ENCODE results near the gene SLC10A6.

The SLC10A6 gene

GRCh38 chr4:86831262-86832130 is 17.7 kb downstream of the SLC10A6 start:
- Histone ChIP-seq H3K9me2 (replicated peaks; ENCODE audit: insufficient read depth, low read length) (no peaks in the 10 kb centered on the region), H3K27me3 (ENCODE audit: low read length) (no peaks in the 10 kb centered on the region), H3K27ac (ENCODE audit: low read depth, low read length) (no peak overlapping the region), H3K9me3 (ENCODE audit: insufficient read depth, low read length) (no peaks in the 10 kb centered on the region), H3F3A (ENCODE audit: insufficient read depth) (no peaks in the 10 kb centered on the region), H3K4me2 (ENCODE audit: low read depth, low read length, poor library complexity, severe bottlenecking) (no peak overlapping the region), H4K20me1 (ENCODE audit: low read depth, low read length) (no peaks in the 10 kb centered on the region), H3K4me3 (ENCODE audit: insufficient read depth, low read length, poor library complexity, severe bottlenecking) (no peak overlapping the region), H3K79me2 (ENCODE audit: insufficient read depth, low read length) (no peaks in the 10 kb centered on the region), H3K9ac (ENCODE audit: low read length) (no peak overlapping the region), H2AFZ (ENCODE audit: low read depth, low read length, severe bottlenecking) (no peak overlapping the region), H3K36me3 (ENCODE audit: low read length) (no peaks in the 10 kb centered on the region)
- TF ChIP-seq CTCF (IDR thresholded peaks at IDR 0.05; ENCODE audit: insufficient read depth, low read length, poor library complexity, severe bottlenecking) (no peak), EZH2phosphoT487 (conservative IDR thresholded peaks at IDR 0.05; ENCODE audit: low read length) (no peak)

- no peak for TF ChIP-seq EZH2phosphoT487 (conservative IDR thresholded peaks at IDR 0.05; ENCODE audit: low read length)
- no peak for TF ChIP-seq CTCF (IDR thresholded peaks at IDR 0.05; ENCODE audit: insufficient read depth, low read length, poor library complexity, severe bottlenecking)
Observed at GRCh38 chr4:86825511-86825910, 23.7 kb downstream of the SLC10A6 start.

GRCh38 chr4:86822136-86822535 is 27.0 kb downstream of the SLC10A6 start:
- no peak overlapping the region for H3K27ac ChIP-seq (ENCODE audit: low read depth, low read length)
- no peak overlapping the region for H3K4me3 ChIP-seq (ENCODE audit: insufficient read depth, low read length, poor library complexity, severe bottlenecking)
- no peak overlapping the region for H2AFZ ChIP-seq (ENCODE audit: low read depth, low read length, severe bottlenecking)
- H3F3A ChIP-seq (ENCODE audit: insufficient read depth), result no peaks in the 10 kb centered on the region
- H3K36me3 ChIP-seq (ENCODE audit: low read length), result no peaks in the 10 kb centered on the region
- H3K4me2 ChIP-seq (ENCODE audit: low read depth, low read length, poor library complexity, severe bottlenecking), result no peak overlapping the region
- no peaks in the 10 kb centered on the region for H3K79me2 ChIP-seq (ENCODE audit: insufficient read depth, low read length)
- no peaks in the 10 kb centered on the region for H3K9me3 ChIP-seq (ENCODE audit: insufficient read depth, low read length)
- TF ChIP-seq CTCF (IDR thresholded peaks at IDR 0.05; ENCODE audit: insufficient read depth, low read length, poor library complexity, severe bottlenecking) (no peak), EZH2phosphoT487 (conservative IDR thresholded peaks at IDR 0.05; ENCODE audit: low read length) (no peak)
- H3K27me3 ChIP-seq (ENCODE audit: low read length), result no peaks in the 10 kb centered on the region
- H4K20me1 ChIP-seq (ENCODE audit: low read depth, low read length), result no peaks in the 10 kb centered on the region
- no peaks in the 10 kb centered on the region for H3K9me2 ChIP-seq (replicated peaks; ENCODE audit: insufficient read depth, low read length)
- H3K9ac ChIP-seq (ENCODE audit: low read length), result no peak overlapping the region

More at GRCh38 chr4:86825511-86825910, 23.7 kb downstream of the SLC10A6 start:
- no peak overlapping the region for H3K9ac ChIP-seq (ENCODE audit: low read length)
- no peaks in the 10 kb centered on the region for H4K20me1 ChIP-seq (ENCODE audit: low read depth, low read length)
- H3K9me3 ChIP-seq (ENCODE audit: insufficient read depth, low read length), result no peaks in the 10 kb centered on the region
- H3K27ac ChIP-seq (ENCODE audit: low read depth, low read length), result no peak overlapping the region
- no peak overlapping the region for H3K4me2 ChIP-seq (ENCODE audit: low read depth, low read length, poor library complexity, severe bottlenecking)
- H3K27me3 ChIP-seq (ENCODE audit: low read length), result no peaks in the 10 kb centered on the region
- no peaks in the 10 kb centered on the region for H3F3A ChIP-seq (ENCODE audit: insufficient read depth)
- no peak overlapping the region for H3K4me3 ChIP-seq (ENCODE audit: insufficient read depth, low read length, poor library complexity, severe bottlenecking)
- H3K9me2 ChIP-seq (replicated peaks; ENCODE audit: insufficient read depth, low read length), result no peaks in the 10 kb centered on the region
- no peaks in the 10 kb centered on the region for H3K36me3 ChIP-seq (ENCODE audit: low read length)
- no peak overlapping the region for H2AFZ ChIP-seq (ENCODE audit: low read depth, low read length, severe bottlenecking)
- no peaks in the 10 kb centered on the region for H3K79me2 ChIP-seq (ENCODE audit: insufficient read depth, low read length)
